Nephron progenitor cell (in vitro differentiated cells): ENCODE data around the gene ASB16.
"Not testable (repeated sequence)": the region's sequence is repeated elsewhere in the genome, so short reads cannot be mapped to it uniquely, and the experiment has no call there.

Source experiments
- DNase-seq: peaks from one replicate; pipeline ENCODE4 v3.0.0; 2021
- H3K27ac Mint-ChIP-seq: 2 replicates; pipeline ENCODE4 v1.8.0; 2021; ENCODE audit warnings: mild to moderate bottlenecking, moderate library complexity, mixed read lengths
- H3K27me3 Mint-ChIP-seq: 2 replicates; pipeline ENCODE4 v1.8.0; 2021; ENCODE audit warnings: mild to moderate bottlenecking, low read depth, mixed read lengths; ENCODE audit not compliant: poor library complexity
- H3K36me3 Mint-ChIP-seq: 2 replicates; pipeline ENCODE4 v1.8.0; 2021; ENCODE audit warnings: low read depth, mixed read lengths
- H3K4me1 Mint-ChIP-seq: 2 replicates; pipeline ENCODE4 v1.8.0; 2021; ENCODE audit warnings: mixed read lengths
- H3K4me3 Mint-ChIP-seq: 2 replicates; pipeline ENCODE4 v1.8.0; 2021; ENCODE audit warnings: mild to moderate bottlenecking, moderate library complexity, mixed read lengths
- H3K9me3 Mint-ChIP-seq: 2 replicates; pipeline ENCODE4 v1.8.0; 2021; ENCODE audit warnings: mild to moderate bottlenecking, moderate library complexity, mixed read lengths
- CTCF ChIP-seq: fragments of 200-600 bp; sonication (generic); IDR thresholded peaks from 2 replicates; pipeline ENCODE4 v1.5.0; 2021; ENCODE audit warnings: antibody characterized with exemption

The ASB16 gene

GRCh38 chr17:44147812-44148211 is 22.7 kb upstream of the ASB16 start:
- DNase-seq: no peak
- H3K4me1 Mint-ChIP-seq: peaks cover 11% of the 10 kb centered on the region
- H3K27me3 Mint-ChIP-seq: no peaks in the 10 kb centered on the region
- H3K4me3 Mint-ChIP-seq: no peak overlapping the region
- peaks cover 24% of the 10 kb centered on the region for H3K36me3 Mint-ChIP-seq
- no peak overlapping the region for H3K27ac Mint-ChIP-seq
- no peaks in the 10 kb centered on the region for H3K9me3 Mint-ChIP-seq
- no peak for TF ChIP-seq CTCF

- H3K4me3 Mint-ChIP-seq, H3K27me3 Mint-ChIP-seq, H3K4me1 Mint-ChIP-seq, DNase-seq, H3K9me3 Mint-ChIP-seq, H3K27ac Mint-ChIP-seq: not testable (repeated sequence)
- peaks cover 28% of the 10 kb centered on the region for H3K36me3 Mint-ChIP-seq
Observed at GRCh38 chr17:44149066-44149465, 21.4 kb upstream of the ASB16 start.

GRCh38 chr17:44149750-44150329 is 20.7 kb upstream of the ASB16 start:
- Mint-ChIP-seq H3K36me3 (peaks cover 28% of the 10 kb centered on the region), H3K27me3 (no peaks in the 10 kb centered on the region), H3K4me3 (no peak overlapping the region), H3K9me3 (no peaks in the 10 kb centered on the region), H3K4me1 (peaks cover 10% of the 10 kb centered on the region), H3K27ac (peak overlapping the region; percentile 11)
- DNase-seq: no peak
- TF ChIP-seq CTCF: no peak

- H3K4me1 Mint-ChIP-seq: peaks cover 10% of the 10 kb centered on the region
- no peak for DNase-seq
- H3K9me3 Mint-ChIP-seq: no peaks in the 10 kb centered on the region
- no peaks in the 10 kb centered on the region for H3K27me3 Mint-ChIP-seq
- H3K4me3 Mint-ChIP-seq: no peak overlapping the region
- TF ChIP-seq CTCF: no peak
- H3K27ac Mint-ChIP-seq: peak overlapping the region; percentile 88
- H3K36me3 Mint-ChIP-seq: peaks cover 33% of the 10 kb centered on the region
Observed at GRCh38 chr17:44152875-44153274, 17.6 kb upstream of the ASB16 start.

GRCh38 chr17:44155488-44155887 is 15.0 kb upstream of the ASB16 start:
- H3K9me3 Mint-ChIP-seq: no peaks in the 10 kb centered on the region
- H3K36me3 Mint-ChIP-seq: peaks cover 37% of the 10 kb centered on the region
- peaks cover 10% of the 10 kb centered on the region for H3K4me1 Mint-ChIP-seq
- TF ChIP-seq CTCF: no peak
- H3K27ac Mint-ChIP-seq: no peak overlapping the region
- DNase-seq: no peak
- no peak overlapping the region for H3K4me3 Mint-ChIP-seq
- no peaks in the 10 kb centered on the region for H3K27me3 Mint-ChIP-seq

- TF ChIP-seq CTCF: no peak
- Mint-ChIP-seq H3K4me3 (no peak overlapping the region), H3K9me3 (no peaks in the 10 kb centered on the region), H3K27ac (no peak overlapping the region), H3K4me1 (no peaks in the 10 kb centered on the region), H3K27me3 (no peaks in the 10 kb centered on the region), H3K36me3 (peaks cover 47% of the 10 kb centered on the region)
- no peak for DNase-seq
Observed at GRCh38 chr17:44159519-44160210, 10.8 kb upstream of the ASB16 start.
